GM23338 (cell line): ENCODE data around the gene CLIC3. TPM values are rescaled to one million over a fixed set of nuclear protein-coding genes. Genes with fewer than 3 reads are reported as not detected.

Experiments
- ATAC-seq: fragments of 200-7000 bp; cut with Tn5 transposase; 3 replicates; pipeline ENCODE4 v1.9.1; 2020
- DNase-seq: peaks from one replicate; pipeline ENCODE4 v3.0.0-alpha.2; 2015; ENCODE audit warnings: low spot score
- H2AFZ ChIP-seq: fragments of 200-600 bp; sonication (generic); 2 replicates; pipeline ENCODE4 v1.8.0; 2016; ENCODE audit warnings: antibody characterized with exemption, mild to moderate bottlenecking, moderate library complexity
- H3F3A ChIP-seq: fragments of 200-600 bp; sonication (generic); replicated peaks from 2 replicates; pipeline ENCODE4 v1.8.0; 2017; ENCODE audit warnings: antibody characterized with exemption, mixed run types, low read depth
- H3K27ac ChIP-seq: fragments of 200-600 bp; sonication (generic); 2 replicates; pipeline ENCODE4 v1.6.1; 2016; ENCODE audit warnings: low read depth
- H3K27me3 ChIP-seq: fragments of 200-600 bp; sonication (generic); 2 replicates; pipeline ENCODE4 v1.8.0; 2016; ENCODE audit warnings: mild to moderate bottlenecking, mixed run types, moderate library complexity; ENCODE audit not compliant: insufficient read depth
- H3K36me3 ChIP-seq: fragments of 200-600 bp; sonication (generic); 2 replicates; pipeline ENCODE4 v1.8.0; 2016; ENCODE audit warnings: mild to moderate bottlenecking; ENCODE audit not compliant: insufficient read depth
- H3K4me1 ChIP-seq: fragments of 200-600 bp; sonication (generic); 2 replicates; pipeline ENCODE4 v1.8.0; 2016; ENCODE audit warnings: mild to moderate bottlenecking, moderate library complexity; ENCODE audit not compliant: insufficient read depth
- H3K4me2 ChIP-seq: fragments of 200-600 bp; sonication (generic); 2 replicates; pipeline ENCODE4 v1.7.1; 2017; ENCODE audit warnings: mixed run types
- H3K4me3 ChIP-seq: fragments of 200-600 bp; sonication (generic); 2 replicates; pipeline ENCODE4 v1.6.1; 2016; ENCODE audit warnings: mixed run types
- H3K79me2 ChIP-seq: fragments of 200-600 bp; sonication (generic); replicated peaks from 2 replicates; pipeline ENCODE4 v1.8.0; 2017; ENCODE audit warnings: mild to moderate bottlenecking; ENCODE audit not compliant: insufficient read depth
- H3K9me2 ChIP-seq: fragments of 200-600 bp; sonication (generic); 2 replicates; pipeline ENCODE4 v1.8.0; 2017; ENCODE audit not compliant: insufficient read depth
- H4K20me1 ChIP-seq: fragments of 200-600 bp; sonication (generic); replicated peaks from 2 replicates; pipeline ENCODE4 v1.8.0; 2017; ENCODE audit warnings: mild to moderate bottlenecking; ENCODE audit not compliant: insufficient read depth
- H3K27ac Mint-ChIP-seq: 2 replicates; pipeline ENCODE4 v1.8.0; 2020; ENCODE audit warnings: inconsistent platforms, mild to moderate bottlenecking, moderate library complexity, mixed read lengths
- H3K27me3 Mint-ChIP-seq: 3 replicates; pipeline ENCODE4 v1.8.0; 2022; ENCODE audit warnings: low read depth, mild to moderate bottlenecking, moderate library complexity, mixed read lengths, inconsistent platforms; ENCODE audit not compliant: insufficient read depth, poor library complexity
- H3K36me3 Mint-ChIP-seq: 3 replicates; pipeline ENCODE4 v1.8.0; 2021; ENCODE audit warnings: low read depth, mild to moderate bottlenecking, inconsistent platforms, moderate library complexity, mixed read lengths
- H3K4me1 Mint-ChIP-seq: 3 replicates; pipeline ENCODE4 v1.8.0; 2020; ENCODE audit warnings: mild to moderate bottlenecking, inconsistent platforms, mixed read lengths
- H3K4me3 Mint-ChIP-seq: 3 replicates; pipeline ENCODE4 v1.8.0; 2021; ENCODE audit warnings: moderate library complexity, mild to moderate bottlenecking, inconsistent platforms, mixed read lengths
- H3K9me3 Mint-ChIP-seq: 3 replicates; pipeline ENCODE4 v1.8.0; 2020; ENCODE audit warnings: moderate library complexity, mild to moderate bottlenecking, inconsistent platforms, mixed read lengths
- CREB1 ChIP-seq: fragments of 250-450 bp; sonication (Bioruptor Pico); IDR thresholded peaks from 2 replicates; pipeline ENCODE4 v1.5.0; 2020; ENCODE audit warnings: low read depth, mild to moderate bottlenecking, moderate library complexity
- EZH2 ChIP-seq: fragments of 200-600 bp; sonication (generic); IDR thresholded peaks from one replicate; pipeline ENCODE4 v1.8.0; 2017; ENCODE audit warnings: antibody characterized with exemption, mild to moderate bottlenecking, low read depth; ENCODE audit not compliant: unreplicated experiment
- EZH2phosphoT487 ChIP-seq: fragments of 200-600 bp; sonication (generic); IDR thresholded peaks from one replicate; pipeline ENCODE4 v1.8.1; 2018; ENCODE audit warnings: antibody characterized with exemption; ENCODE audit not compliant: unreplicated experiment
- JUNB ChIP-seq: IDR thresholded peaks from one replicate; pipeline ENCODE4 v1.6.1; 2016; ENCODE audit warnings: antibody characterized with exemption; ENCODE audit not compliant: unreplicated experiment
- NANOG ChIP-seq: IDR thresholded peaks from 2 replicates; pipeline ENCODE4 v1.6.1; 2016; ENCODE audit warnings: antibody characterized with exemption, borderline replicate concordance
- POLR2AphosphoS5 ChIP-seq: IDR thresholded peaks from 2 replicates; pipeline ENCODE4 v1.6.1; 2016; ENCODE audit warnings: antibody characterized with exemption, low read depth
- STAT1 ChIP-seq: IDR thresholded peaks from one replicate; pipeline ENCODE4 v1.6.1; 2016; ENCODE audit warnings: antibody characterized with exemption; ENCODE audit not compliant: unreplicated experiment
- ZNF114 ChIP-seq: fragments of 250-450 bp; sonication (Bioruptor Pico); IDR thresholded peaks from 2 replicates; pipeline ENCODE4 v1.5.0; 2020; ENCODE audit warnings: mild to moderate bottlenecking, moderate library complexity
- ZNF331 ChIP-seq: fragments of 250-450 bp; sonication (Bioruptor Pico); IDR thresholded peaks from 2 replicates; pipeline ENCODE4 v1.5.0; 2020; ENCODE audit warnings: low read depth, mild to moderate bottlenecking, moderate library complexity
- polyA plus RNA-seq: library from polyadenylated mRNA; unstranded; fragments of >200 nt; fragmentation: Nextera tagmentation; extraction: Ambion mirVana; gene quantifications from 2 replicates; pipeline ENCODE4 v1.2.1, GENCODE V29; 2016
- total RNA-seq: library from RNA; depleted of rRNA; stranded (reverse); fragments of >200 nt; shearing (Covaris generic); gene quantifications from 2 replicates; pipeline ENCODE4 v1.2.3, GENCODE V29; 2014
- TF ChIP-seq, protein P1 (sequence below): IDR thresholded peaks from 2 replicates; pipeline ENCODE4 v1.6.1; 2016; ENCODE audit warnings: antibody characterized with exemption
- TF ChIP-seq, protein P2 (sequence below), 2 experiments: fragments of 200-600 bp in 1 of 2; sonication (generic) in 1 of 2; conservative IDR thresholded peaks; 2 replicates each; pipeline versions ENCODE4 v1.5.1 to v1.6.1; 2016 to 2017; ENCODE audit warnings: antibody characterized with exemption in 2 of 2, low read depth in 2 of 2, mild to moderate bottlenecking in 2 of 2, moderate library complexity in 1 of 2
- TF ChIP-seq, protein P3 (sequence below): IDR thresholded peaks from one replicate; pipeline ENCODE4 v1.6.1; 2018; ENCODE audit warnings: antibody characterized with exemption; ENCODE audit not compliant: unreplicated experiment

Gene CLIC3
- total and polyA plus RNA-seq, 2 experiments from 2014 or later, result 0.53 to 0.56 TPM

DNA sequence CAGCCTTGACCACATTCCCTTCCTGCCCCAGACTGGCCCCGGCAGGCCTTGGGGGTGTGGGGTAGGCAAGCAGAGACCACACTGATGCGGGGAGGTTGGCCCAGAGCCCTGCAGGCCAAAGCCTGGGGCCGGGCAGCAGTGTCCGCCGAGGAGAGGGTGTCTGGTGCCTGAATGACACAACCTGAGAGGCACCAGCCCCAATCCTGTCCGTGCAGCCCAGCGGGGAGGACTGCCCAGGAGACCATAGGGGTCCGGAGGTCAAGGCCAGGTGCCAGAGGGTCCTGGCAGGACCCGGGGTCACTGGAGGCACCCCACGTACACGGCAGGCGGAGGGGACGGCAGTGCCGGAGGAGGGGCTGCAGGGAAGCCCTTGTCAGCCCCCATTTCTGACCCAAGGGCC lies 24.6 kb downstream of the CLIC3 start:
- H3K27me3 ChIP-seq, result no peaks in the 10 kb centered on the region
- Mint-ChIP-seq H3K27ac (no peak overlapping the region), H3K4me1 (no peaks in the 10 kb centered on the region), H3K27me3 (peaks cover 2% of the 10 kb centered on the region), H3K4me3 (no peak overlapping the region), H3K9me3 (no peaks in the 10 kb centered on the region), H3K36me3 (no peaks in the 10 kb centered on the region)
- H3F3A ChIP-seq, result no peaks in the 10 kb centered on the region
- ATAC-seq, result no peak
- H3K79me2 ChIP-seq, result no peaks in the 10 kb centered on the region
- TF ChIP-seq NANOG (no peak), POLR2AphosphoS5 (no peak), ZNF331 (CRISPR knock-in tag) (no peak), STAT1 (no peak), EZH2 (no peak), JUNB (no peak)
- no peak overlapping the region for H3K27ac ChIP-seq
- no peak overlapping the region for H3K4me2 ChIP-seq
- H3K36me3 ChIP-seq, result no peaks in the 10 kb centered on the region
- DNase-seq, result no peak
- no peaks in the 10 kb centered on the region for H3K9me2 ChIP-seq
- H3K4me3 ChIP-seq, result no peak overlapping the region
- no peaks in the 10 kb centered on the region for H3K4me1 ChIP-seq
- no peak overlapping the region for H2AFZ ChIP-seq
- H4K20me1 ChIP-seq, result no peaks in the 10 kb centered on the region

DNA sequence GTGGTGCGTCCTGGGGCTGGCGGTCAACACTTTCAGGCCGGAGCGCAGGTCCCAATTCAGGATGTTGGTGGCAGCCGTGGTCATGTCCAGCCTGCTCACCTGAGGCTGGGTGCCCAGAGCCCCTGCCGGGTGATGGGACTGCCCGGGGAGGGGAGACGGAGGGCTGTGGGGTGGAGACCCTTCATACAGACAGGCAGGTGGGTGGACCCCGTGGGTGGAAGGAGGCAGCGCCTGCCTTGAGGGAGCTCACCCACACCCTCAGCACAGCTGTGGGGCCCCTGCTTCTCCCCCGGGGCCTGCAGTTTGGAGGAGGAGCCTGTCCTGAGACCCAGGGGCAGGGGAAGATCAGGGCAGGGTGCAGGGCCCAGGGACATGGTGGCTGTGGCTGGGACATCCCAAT lies 26.0 kb downstream of the CLIC3 start:
- ATAC-seq (no peak), DNase-seq (no peak)
- Histone ChIP-seq H3K36me3 (no peaks in the 10 kb centered on the region), H2AFZ (no peak overlapping the region), H3F3A (no peaks in the 10 kb centered on the region), H3K4me1 (peaks cover 9% of the 10 kb centered on the region), H3K27ac (no peak overlapping the region), H4K20me1 (no peaks in the 10 kb centered on the region), H3K9me2 (no peaks in the 10 kb centered on the region), H3K27me3 (no peaks in the 10 kb centered on the region), H3K4me2 (no peak overlapping the region), H3K4me3 (no peak overlapping the region), H3K79me2 (no peaks in the 10 kb centered on the region)
- H3K36me3 Mint-ChIP-seq, result no peaks in the 10 kb centered on the region
- no peaks in the 10 kb centered on the region; the same call in 2 of the 3 replicates for H3K9me3 Mint-ChIP-seq
- no peak overlapping the region for H3K4me3 Mint-ChIP-seq
- peaks cover 5% of the 10 kb centered on the region for H3K27me3 Mint-ChIP-seq
- peaks cover 9% of the 10 kb centered on the region for H3K4me1 Mint-ChIP-seq
- H3K27ac Mint-ChIP-seq, result no peak overlapping the region
- TF ChIP-seq, protein P1, sequence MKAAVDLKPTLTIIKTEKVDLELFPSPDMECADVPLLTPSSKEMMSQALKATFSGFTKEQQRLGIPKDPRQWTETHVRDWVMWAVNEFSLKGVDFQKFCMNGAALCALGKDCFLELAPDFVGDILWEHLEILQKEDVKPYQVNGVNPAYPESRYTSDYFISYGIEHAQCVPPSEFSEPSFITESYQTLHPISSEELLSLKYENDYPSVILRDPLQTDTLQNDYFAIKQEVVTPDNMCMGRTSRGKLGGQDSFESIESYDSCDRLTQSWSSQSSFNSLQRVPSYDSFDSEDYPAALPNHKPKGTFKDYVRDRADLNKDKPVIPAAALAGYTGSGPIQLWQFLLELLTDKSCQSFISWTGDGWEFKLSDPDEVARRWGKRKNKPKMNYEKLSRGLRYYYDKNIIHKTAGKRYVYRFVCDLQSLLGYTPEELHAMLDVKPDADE, result no peak
- TF ChIP-seq ZNF114 (CRISPR knock-in tag) (no peak), EZH2 (no peak), NANOG (no peak), POLR2AphosphoS5 (no peak), EZH2phosphoT487 (no peak), STAT1 (no peak), ZNF331 (CRISPR knock-in tag) (no peak), CREB1 (CRISPR knock-in tag) (no peak)
- TF ChIP-seq, protein P2, sequence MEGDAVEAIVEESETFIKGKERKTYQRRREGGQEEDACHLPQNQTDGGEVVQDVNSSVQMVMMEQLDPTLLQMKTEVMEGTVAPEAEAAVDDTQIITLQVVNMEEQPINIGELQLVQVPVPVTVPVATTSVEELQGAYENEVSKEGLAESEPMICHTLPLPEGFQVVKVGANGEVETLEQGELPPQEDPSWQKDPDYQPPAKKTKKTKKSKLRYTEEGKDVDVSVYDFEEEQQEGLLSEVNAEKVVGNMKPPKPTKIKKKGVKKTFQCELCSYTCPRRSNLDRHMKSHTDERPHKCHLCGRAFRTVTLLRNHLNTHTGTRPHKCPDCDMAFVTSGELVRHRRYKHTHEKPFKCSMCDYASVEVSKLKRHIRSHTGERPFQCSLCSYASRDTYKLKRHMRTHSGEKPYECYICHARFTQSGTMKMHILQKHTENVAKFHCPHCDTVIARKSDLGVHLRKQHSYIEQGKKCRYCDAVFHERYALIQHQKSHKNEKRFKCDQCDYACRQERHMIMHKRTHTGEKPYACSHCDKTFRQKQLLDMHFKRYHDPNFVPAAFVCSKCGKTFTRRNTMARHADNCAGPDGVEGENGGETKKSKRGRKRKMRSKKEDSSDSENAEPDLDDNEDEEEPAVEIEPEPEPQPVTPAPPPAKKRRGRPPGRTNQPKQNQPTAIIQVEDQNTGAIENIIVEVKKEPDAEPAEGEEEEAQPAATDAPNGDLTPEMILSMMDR (conservative IDR thresholded peaks at IDR 0.05; ENCODE audit: low read depth in 2 of 2), result no peak
- TF ChIP-seq, protein P3, sequence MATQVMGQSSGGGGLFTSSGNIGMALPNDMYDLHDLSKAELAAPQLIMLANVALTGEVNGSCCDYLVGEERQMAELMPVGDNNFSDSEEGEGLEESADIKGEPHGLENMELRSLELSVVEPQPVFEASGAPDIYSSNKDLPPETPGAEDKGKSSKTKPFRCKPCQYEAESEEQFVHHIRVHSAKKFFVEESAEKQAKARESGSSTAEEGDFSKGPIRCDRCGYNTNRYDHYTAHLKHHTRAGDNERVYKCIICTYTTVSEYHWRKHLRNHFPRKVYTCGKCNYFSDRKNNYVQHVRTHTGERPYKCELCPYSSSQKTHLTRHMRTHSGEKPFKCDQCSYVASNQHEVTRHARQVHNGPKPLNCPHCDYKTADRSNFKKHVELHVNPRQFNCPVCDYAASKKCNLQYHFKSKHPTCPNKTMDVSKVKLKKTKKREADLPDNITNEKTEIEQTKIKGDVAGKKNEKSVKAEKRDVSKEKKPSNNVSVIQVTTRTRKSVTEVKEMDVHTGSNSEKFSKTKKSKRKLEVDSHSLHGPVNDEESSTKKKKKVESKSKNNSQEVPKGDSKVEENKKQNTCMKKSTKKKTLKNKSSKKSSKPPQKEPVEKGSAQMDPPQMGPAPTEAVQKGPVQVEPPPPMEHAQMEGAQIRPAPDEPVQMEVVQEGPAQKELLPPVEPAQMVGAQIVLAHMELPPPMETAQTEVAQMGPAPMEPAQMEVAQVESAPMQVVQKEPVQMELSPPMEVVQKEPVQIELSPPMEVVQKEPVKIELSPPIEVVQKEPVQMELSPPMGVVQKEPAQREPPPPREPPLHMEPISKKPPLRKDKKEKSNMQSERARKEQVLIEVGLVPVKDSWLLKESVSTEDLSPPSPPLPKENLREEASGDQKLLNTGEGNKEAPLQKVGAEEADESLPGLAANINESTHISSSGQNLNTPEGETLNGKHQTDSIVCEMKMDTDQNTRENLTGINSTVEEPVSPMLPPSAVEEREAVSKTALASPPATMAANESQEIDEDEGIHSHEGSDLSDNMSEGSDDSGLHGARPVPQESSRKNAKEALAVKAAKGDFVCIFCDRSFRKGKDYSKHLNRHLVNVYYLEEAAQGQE, result no peak
